ENCODE results near the gene NUP37.

The NUP37 gene

DNA sequence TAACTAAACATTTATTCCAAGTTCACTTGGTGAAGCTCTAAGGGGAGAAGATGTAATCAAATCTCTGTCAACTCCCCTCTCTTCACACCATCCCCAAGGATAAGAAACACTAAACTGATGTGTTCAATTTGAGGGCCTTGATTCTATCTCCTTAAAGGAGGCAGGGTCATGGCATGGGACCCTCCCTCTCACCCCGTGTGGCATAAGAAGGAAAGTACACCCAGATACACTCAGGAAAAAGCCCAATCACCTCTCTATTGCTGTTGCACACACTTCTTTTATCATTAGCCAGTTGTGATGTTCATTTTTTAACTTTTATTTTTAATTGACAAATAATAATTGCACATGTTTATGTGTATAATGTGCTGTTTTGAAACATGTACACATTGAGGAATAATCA is 93.2 kb downstream of the NUP37 start:
- no peak for DNase-seq (ENCODE audit: low read depth)

DNA sequence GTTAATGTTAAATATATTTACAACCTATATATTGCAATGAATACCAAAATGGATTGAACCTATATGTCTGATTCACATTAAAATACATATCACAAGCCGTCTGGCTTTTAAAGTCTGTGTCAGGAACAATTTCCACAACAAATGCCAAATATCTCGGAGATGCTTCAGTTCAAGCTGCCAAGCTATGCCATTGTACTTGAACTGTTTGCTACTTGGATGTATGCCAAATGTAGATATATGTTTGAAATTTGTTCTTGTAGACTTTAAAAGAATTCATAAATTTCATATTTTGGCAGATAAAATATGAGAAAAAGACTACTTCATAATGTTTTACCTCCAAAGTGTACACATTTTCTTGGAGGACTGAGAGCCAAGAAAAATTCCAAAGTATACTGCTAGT is 95.1 kb downstream of the NUP37 start:
- no peak for DNase-seq (ENCODE audit: low read depth)

DNA sequence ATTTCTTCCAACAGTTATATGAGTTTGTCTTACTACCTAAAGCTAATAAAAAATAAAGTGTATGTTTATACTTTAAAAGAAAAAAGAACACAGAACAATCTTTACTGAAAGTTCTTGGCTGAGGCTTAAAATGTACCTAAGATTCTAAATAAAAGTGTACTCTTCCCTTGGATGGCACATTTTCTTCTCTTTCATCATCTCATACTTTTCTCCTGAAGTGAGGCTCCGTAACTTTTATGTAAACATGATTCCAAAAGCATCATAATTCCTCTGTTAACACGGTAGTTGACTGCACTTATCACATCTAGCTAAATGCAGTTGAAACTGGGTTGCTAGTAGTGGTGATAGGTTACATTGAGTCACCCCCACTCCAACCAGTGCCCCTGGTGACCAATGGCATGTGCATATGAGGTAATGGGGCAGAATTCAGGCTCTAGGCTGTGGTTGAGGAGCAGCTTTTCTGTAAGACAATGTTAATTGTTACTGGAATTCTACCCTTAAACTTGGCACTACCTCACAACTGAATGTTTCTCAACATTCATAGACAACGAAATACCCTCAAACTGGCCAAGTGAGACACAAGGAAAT is 96.5 kb downstream of the NUP37 start:
- no peak for DNase-seq (ENCODE audit: low read depth)

Data from stimulated activated CD8-positive, alpha-beta memory T cell treated with anti-CD3 and anti-CD28 coated beads, Interleukin-15, amount 100 ng/mL, for 1 hour (primary cell).